ENCODE data around the gene DOCK4. TPM values are rescaled to one million over a fixed set of nuclear protein-coding genes. Genes with fewer than 3 reads are reported as not detected.
A peak's percentile ranks its signal among the peaks of the same experiment; 100 is the strongest.

Gene DOCK4
- polyA plus RNA-seq, 3 donors, result 19.3 to 22.7 (median 20.0) TPM

DNA sequence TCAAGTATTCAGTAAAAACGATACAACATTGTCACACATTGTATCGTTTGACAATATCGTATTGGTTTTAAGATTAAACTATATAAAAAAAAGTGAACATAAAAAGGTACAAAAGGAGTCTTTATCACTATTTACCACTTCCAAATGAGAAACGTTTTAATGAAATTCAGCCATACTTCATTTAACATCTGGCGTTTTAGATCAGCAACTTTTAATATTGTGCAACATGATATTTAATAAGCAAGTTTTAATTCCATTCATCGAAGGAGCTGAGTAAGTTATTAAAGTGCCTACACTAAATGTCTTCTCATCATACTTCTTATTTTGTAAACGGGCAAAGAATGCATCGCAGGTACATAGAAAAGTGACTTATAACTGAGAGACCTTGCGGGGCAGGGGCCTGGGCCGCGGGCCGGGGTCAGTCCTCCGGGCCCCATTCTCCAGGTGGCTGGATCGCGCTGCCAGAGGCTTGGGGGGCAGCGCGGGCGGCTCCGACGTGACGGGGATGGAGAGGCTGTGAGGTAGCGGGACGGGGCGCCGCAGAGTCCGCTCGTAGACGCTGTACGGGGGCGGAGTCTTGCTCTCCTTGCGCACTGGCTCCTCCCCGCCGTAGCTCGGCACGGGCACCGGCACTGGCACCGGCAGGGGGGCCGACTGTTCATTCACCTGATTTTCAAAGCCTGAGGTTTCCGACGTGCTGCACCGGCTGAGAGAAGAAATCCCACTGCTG is 478.1 kb downstream of the DOCK4 start:
- DNase-seq (ENCODE audit: low read depth in 3 of 3, low spot score in 2 of 3), result no peak

DNA sequence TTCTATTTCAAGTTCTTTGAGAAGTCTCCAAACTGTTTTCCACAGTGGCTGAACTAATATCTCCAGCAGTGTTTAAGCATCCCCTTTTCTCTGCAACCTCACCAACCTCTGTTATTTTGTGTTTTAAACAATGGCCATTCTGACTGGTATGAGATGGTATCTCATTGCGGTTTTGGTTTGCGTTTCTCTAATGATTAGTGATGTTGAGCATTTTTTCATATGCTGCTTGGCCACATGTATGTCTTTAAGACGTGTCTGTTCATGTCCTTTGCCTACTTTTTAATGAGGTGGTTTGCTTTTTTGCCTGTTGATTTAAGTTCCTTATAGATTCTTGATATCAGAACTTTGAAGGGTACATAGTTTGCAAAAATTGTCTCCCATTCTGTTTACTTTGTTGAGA is 487.3 kb downstream of the DOCK4 start:
- DNase-seq (ENCODE audit: low read depth in 3 of 3, low spot score in 2 of 3), result no peak

DNA sequence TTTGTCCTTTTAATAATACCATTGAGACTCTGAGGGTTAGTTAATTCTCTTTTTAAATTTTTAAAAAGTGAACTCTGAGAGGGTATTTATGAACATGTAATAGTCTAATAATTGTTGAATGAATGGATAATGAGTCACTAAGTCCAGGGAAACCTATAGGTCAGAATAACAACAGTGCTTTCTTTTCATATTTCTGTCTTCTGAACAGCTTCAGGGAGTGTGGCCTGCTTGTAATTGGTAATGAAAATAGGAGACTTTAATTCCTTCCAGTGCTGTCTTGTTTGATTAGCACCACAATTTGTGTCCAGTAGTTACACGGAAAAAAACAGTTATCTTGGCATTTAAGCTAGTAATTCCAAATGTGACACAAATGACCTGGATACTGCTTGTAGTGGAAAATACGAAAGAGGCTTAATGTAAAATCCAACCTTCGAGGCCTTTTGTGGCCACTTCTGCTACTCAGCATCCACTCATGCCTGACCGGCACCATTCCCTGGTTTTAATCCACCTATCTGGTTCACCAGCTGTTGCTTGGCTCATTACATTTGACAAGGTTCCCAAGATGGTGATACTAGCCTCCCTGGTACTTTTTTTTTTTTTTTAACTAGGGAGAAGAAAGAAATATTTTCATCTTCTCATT is 494.7 kb downstream of the DOCK4 start:
- no peak for DNase-seq (ENCODE audit: low read depth in 3 of 3, low spot score in 2 of 3)

DNA sequence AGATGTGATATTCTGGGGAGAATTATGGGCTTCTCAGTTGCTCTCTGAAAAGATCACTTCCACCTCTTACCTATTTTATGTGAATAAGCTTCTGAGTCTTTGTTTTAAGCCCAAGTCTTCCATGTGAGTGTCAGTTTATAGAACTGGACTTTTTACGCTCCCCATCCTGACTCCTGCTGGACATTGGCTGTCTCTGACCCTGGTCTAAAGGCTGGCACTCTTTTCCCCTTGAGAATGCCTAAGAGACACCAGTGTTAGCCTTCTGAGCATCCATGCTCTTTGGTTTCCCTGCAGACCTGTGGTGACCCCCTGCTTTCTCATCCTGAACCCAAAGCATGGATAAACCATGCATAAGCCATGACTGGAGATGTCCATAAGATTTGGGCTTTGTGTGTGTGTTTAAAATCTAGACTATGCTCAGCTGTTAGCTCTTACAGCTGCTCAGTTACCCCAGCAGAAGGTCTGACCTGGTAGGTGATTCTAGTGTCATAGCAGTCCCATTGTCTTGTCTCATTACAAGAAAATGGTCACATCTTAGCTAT is 495.3 kb downstream of the DOCK4 start:
- no peak for DNase-seq (ENCODE audit: low read depth in 3 of 3, low spot score in 2 of 3)

DNA sequence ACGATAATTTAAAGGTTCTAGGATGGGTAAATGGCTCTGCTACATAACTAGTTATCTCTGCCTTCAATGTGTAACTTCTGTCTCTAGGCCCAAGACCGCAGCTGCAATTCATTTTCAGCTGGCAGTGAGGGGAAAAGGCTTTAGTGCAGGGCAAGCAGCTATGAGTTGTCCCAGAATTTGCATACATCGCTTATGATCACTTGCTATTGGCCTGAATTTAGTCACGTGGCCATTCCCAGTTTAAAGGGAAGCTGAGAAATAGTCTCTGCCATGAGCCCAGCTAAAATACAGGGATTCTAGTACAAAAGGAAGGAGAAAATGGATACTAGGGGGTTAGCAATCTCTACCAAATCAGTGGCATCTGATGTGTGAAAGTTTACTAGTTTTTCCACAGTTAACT is 498.1 kb downstream of the DOCK4 start:
- DNase-seq (ENCODE audit: low read depth in 3 of 3, low spot score in 2 of 3), result no peak

DNA sequence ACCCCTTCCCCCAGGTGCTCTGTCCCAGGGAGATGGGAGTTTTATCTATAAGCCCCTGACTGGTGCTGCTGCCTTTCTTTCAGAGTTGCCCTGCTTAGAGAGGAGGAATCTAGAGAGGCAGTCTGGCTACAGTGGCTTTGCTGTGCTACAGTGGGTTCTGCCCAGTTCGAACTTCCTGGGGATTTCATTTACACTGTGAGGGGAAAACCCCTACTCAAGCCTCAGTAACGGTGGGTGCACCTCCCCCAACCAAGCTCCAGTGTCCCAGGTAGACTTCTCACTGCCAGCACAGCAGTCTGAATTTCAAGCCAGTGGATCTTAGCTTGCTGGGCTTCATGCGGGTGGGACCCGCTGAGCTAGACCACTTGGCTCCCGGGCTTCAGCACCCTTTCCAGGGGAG is 500.4 kb downstream of the DOCK4 start:
- no peak for DNase-seq (ENCODE audit: low read depth in 3 of 3, low spot score in 2 of 3)

DNA sequence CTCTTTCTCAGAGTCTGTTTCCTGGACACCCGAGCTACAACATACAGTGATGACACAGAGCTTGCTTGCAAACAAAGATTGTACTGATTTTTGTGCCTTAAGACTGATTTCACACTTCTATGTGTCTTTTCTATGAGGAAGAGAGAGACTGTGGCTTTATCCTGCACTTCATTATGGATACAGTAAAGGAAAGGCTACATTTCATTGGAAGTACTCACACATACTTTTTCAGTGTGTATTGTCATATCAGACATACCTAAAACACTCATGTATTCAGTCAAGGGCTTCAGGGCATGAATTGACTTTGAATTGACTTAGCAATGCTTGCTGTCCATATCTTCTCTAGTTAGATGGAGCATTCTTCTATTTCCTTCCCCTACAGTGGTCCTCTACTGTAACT is 508.4 kb downstream of the DOCK4 start:
- DNase-seq (ENCODE audit: low read depth in 3 of 3, low spot score in 2 of 3), result no peak

DNA sequence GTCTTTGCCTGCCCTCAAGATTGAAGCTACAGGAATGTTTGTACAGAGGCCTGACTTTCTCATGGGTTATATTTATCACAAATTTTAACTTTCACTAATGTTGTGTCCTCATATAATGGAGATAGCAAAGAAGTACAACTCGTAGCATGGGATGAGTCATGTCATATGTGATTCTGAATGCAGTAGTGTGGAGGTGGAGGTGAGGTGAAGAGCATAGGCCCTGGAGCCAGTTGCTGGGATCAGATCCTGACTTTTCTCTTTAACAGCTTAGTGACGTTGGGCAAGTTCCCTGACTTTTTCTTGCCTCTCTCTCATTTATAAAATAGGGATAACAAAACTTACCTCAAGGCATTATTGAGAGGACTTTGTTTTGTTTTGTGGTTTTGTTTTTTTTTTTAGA is 511.8 kb downstream of the DOCK4 start:
- no peak for DNase-seq (ENCODE audit: low read depth in 3 of 3, low spot score in 2 of 3)

DNA sequence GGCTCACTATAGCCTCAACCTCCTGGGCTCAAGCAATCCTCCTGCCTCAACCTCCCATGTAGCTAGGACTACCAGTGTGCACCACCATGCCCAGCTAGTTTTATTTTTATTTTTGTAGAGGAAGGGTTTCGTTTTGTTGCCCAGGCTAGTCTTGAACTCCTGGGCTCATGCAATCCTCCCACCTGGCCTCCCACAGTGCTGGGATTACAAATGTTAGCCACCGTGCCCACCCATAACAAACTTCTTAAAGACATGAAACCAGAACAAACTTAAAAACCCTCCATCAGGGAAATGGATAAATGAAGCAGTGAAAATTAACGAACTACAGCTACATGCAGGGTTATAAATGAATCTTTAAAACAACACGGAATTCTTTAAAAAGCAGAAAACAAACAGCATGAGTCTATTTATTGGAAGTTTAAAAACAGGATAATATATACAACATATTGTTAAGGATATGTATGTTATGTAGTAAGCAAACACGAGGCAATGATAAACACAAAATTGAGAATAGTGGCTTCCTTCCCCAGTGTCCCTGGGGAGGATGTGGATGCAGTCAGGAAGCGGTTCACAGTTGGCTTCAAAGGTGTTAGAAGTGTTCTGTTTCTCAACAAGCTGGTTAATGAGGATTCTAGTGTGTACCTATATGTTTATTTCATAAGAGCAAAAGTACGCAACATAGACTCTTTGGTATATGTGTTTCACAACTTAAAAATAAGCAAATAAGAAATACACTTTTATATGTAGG is 515.7 kb downstream of the DOCK4 start:
- no peak for DNase-seq (ENCODE audit: low read depth in 3 of 3, low spot score in 2 of 3)

DNA sequence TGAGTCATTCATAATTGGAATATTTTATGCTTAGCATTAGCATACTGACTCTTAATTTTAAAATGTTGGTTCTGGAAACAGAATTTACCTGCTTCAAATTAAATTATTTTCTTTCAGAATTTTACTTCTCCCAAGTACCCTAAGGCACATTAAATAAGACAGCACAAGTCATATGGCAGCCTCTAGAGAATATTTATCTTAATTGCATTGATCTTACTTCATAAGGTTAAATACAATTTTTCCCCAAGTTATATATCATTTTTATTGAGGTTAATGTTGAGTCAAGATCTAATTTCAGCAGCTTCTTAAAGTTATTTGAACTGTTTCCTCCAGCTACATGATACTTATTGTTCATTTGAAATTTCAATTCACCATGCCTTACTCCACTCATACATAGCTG is 520.9 kb downstream of the DOCK4 start:
- peak in 1 of 3 donors; percentile 5 for DNase-seq (ENCODE audit: low read depth in 3 of 3, low spot score in 2 of 3)

DNA sequence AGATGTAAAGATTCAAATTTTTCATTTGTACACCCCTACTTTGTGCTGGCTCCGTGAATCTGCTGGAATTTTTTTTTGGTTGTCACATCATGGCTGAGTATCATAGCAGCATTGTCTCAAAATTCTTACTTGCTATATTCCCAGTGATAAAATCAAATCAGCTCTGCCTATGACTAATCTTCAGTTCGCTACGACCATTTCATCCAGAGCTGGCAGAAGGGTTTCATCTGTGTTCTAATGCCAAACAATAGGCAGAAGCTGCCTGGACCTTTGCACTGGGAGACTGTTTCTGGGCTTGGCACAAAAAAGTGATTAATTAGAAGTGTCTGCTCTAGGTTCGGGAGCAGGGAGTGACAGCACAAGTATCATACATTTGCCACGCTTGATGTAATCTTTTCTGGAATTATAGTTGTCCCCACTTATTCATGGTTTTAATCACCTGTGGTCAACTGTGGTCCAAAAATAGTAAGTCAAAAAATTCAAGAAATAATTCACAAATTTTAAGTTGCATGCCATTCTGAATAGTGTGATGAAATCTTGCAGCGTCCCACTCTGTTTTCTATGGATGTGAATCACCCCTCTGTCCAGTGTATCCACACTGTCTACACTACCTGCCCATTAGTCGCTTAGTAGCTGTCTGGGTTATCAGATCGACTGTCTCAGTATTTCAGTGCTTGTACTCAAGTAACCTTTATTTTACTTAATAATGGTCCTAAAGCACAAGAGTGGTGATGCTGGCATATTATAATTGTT is 523.4 kb downstream of the DOCK4 start:
- DNase-seq (ENCODE audit: low read depth in 3 of 3, low spot score in 2 of 3), result no peak

DNA sequence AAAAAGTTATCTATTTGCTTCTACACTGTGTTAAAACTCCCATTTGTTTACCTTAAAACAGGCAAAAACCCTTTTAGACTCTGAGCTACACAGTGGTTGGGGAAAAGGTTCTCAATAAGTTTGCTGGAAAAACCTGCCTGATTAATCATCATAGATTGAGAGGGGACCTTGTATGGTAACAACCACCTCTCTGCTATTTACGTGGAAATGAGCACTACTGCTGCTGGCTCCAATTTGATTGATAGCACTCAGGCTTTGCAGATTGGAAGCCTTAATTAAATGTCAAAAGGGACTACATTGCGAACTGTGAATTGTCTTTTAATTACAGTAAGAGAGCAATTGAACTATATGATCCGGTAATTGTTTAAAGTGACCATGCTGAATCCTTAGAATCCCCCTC is 525.0 kb downstream of the DOCK4 start:
- no peak for DNase-seq (ENCODE audit: low read depth in 3 of 3, low spot score in 2 of 3)

DNA sequence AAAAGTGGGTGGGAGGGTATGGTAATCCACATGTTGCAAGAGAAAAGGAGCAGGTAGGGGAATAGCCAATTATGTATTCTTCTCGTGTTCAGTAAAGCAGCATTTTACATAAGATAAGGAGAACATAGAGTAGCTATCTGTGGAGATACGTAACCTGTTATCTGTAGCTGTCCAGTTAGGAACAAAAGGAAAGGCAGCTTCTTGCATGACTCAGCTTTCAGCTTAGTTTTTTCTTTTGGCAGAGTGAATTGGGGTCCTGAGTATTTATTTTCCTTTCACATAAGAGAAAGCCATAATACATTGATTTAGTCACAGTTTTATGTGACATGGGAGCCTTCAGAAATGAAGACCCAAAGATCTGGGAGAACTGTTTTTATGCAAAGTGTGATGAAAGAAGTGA is 527.2 kb downstream of the DOCK4 start:
- no peak for DNase-seq (ENCODE audit: low read depth in 3 of 3, low spot score in 2 of 3)

DNA sequence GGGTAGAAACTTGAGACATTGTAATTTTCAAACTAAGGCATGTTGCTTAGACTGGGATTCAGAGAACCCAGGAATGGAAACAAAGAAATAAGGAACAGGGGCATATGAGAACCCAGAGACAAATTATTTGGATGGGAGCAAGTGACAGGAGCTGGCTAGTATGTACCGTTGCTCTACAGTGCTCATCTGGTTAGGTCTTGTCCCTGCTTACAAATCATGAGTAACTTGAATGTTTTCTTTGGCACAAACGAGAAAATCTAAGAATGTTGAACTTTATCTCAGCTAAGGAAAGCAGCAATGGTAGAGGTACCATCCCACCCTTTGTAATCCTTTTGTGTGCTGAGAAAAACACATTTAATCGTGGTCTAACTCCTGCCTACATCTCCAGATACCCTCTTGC is 527.9 kb downstream of the DOCK4 start:
- no peak for DNase-seq (ENCODE audit: low read depth in 3 of 3, low spot score in 2 of 3)

DNA sequence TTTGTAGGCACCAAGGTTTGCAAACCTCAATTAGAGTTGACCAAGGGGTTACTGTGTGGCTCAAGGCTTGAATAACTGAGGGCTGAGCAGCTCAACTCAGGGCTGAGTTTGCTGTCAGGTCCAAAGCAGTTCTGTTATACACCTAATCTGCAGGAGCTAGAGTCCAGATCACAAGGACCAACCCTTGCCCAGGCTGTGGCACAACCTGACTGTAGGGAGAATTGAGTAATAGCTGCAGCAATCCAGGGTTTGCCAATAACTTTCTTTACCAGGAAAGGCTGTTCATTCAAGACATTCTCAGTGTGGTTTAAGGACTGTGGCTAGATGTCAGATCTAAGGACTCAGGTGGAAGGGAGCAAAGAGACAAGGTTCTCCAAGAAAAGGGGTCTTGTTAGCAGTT is 528.4 kb downstream of the DOCK4 start:
- no peak for DNase-seq (ENCODE audit: low read depth in 3 of 3, low spot score in 2 of 3)

DNA sequence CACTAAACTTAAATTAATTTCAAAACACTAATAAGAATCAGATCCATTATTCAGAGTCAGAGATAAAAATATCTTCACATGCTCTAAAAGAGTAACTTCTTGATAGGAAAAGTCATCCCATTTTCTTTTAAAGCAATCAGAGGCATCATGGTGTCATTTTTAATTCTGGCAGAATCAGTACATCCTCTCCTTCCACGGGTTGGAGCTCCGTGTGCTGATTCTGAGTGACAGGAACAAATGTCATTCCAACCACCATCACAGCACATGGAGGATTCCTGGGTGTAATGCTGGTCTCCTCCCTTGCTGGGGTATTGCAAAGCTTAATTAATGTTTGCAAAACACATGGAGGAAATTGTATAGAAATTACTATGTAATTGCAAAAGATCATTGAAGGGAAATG is 529.4 kb downstream of the DOCK4 start:
- no peak for DNase-seq (ENCODE audit: low read depth in 3 of 3, low spot score in 2 of 3)

Other genes starting within 250 kb of the DOCK4 start
- 10 to 100 TPM; 39.1 to 45.1 (median 42.0) TPM for gene ZNF277, start 296 bp upstream of the DOCK4 start, polyA plus RNA-seq (ENCODE audit: insufficient read length in 3 of 3)
- gene IFRD1, start 244.1 kb upstream of the DOCK4 start, polyA plus RNA-seq (ENCODE audit: insufficient read length in 3 of 3), result 10 to 100 TPM; 32.6 to 40.8 (median 40.5) TPM

Measured in right renal cortex interstitium (tissue), 3 donors.